Large intestine (tissue), 3 donors: ENCODE data around the gene ARHGAP32. TPM values are rescaled to one million over a fixed set of nuclear protein-coding genes. Genes with fewer than 3 reads are reported as not detected.

Experiments used
- DNase-seq, 2 donors: peaks; one replicate each; pipeline versions ENCODE4 v3.0.0 to v3.0.0-alpha.2; 2013
- H3K27ac ChIP-seq: one replicate; pipeline ENCODE4 v1.5.1; 2013; ENCODE audit warnings: low read length
- H3K27me3 ChIP-seq: 2 replicates; pipeline ENCODE4 v1.6.1; 2013; ENCODE audit warnings: low read length; ENCODE audit not compliant: control insufficient read depth, insufficient read depth
- H3K36me3 ChIP-seq: 2 replicates; pipeline ENCODE4 v1.6.1; 2013; ENCODE audit warnings: low read length; ENCODE audit not compliant: control insufficient read depth, insufficient read depth
- H3K4me1 ChIP-seq: one replicate; pipeline ENCODE4 v1.6.1; 2013; ENCODE audit warnings: low read length; ENCODE audit not compliant: control insufficient read depth, insufficient read depth
- H3K4me3 ChIP-seq: one replicate; pipeline ENCODE4 v1.5.1; 2013; ENCODE audit warnings: low read length
- H3K9me3 ChIP-seq: one replicate; pipeline ENCODE4 v1.6.1; 2013; ENCODE audit warnings: mild to moderate bottlenecking, low read depth, low read length, moderate library complexity; ENCODE audit not compliant: control insufficient read depth
- WGBS: methylation state at CpG from one replicate; pipeline ENCODE4 v1.1.5; 2013; ENCODE audit warnings: low lambda C conversion rate; ENCODE audit not compliant: insufficient coverage; 5-methylcytosine and 5-hydroxymethylcytosine counted together
- polyA plus RNA-seq: library from polyadenylated mRNA; unstranded; fragments of 120-200 nt; gene quantifications from one replicate; pipeline ENCODE4 v1.2.1, GENCODE V29; 2013

The ARHGAP32 gene
- polyA plus RNA-seq, 1 donor: 15.6 TPM

- no CpG with 5 or more reads among the region's 5 CpGs for WGBS
- Histone ChIP-seq H3K4me1 (no peaks in the 10 kb centered on the region), H3K36me3 (no peaks in the 10 kb centered on the region), H3K27ac (no peak overlapping the region), H3K9me3 (no peaks in the 10 kb centered on the region), H3K27me3 (peaks cover 3% of the 10 kb centered on the region), H3K4me3 (no peak overlapping the region)
- no peak for DNase-seq
Observed at GRCh38 chr11:128919216-128919615, 272.9 kb downstream of the ARHGAP32 start.

GRCh38 chr11:128917144-128917724, 274.9 kb downstream of the ARHGAP32 start:
- DNase-seq: no peak
- no CpG with 5 or more reads among the region's 5 CpGs for WGBS
- H3K4me1 ChIP-seq: no peaks in the 10 kb centered on the region
- no peak overlapping the region for H3K27ac ChIP-seq
- H3K36me3 ChIP-seq: no peaks in the 10 kb centered on the region
- no peaks in the 10 kb centered on the region for H3K9me3 ChIP-seq
- H3K27me3 ChIP-seq: peaks cover 8% of the 10 kb centered on the region
- no peak overlapping the region for H3K4me3 ChIP-seq

GRCh38 chr11:128916681-128917080, 275.4 kb downstream of the ARHGAP32 start:
- H3K27ac ChIP-seq: no peak overlapping the region
- no peak overlapping the region for H3K4me3 ChIP-seq

DNA sequence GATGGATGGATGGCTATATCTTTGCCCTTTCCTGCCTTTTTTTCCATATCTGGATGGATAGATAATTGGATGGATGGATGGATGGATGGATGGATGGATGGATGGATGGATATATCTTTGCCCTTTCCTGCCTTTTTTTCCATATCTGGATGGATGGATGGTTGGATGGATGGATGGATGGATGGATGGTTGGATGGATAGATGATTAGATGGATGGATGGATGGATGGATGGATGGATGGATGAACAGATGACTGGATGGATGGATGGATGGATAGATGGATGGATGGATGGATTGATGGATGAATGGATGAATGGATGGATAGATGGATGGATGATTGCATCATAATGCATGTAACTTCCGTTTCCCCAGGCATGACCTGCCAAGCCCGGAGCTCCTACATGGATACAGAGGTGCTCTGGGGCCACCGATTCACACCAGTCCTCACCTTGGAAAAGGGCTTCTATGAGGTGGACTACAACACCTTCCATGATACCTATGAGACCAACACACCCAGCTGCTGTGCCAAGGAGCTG, 276.0 kb downstream of the ARHGAP32 start:
- Histone ChIP-seq H3K36me3 (no peaks in the 10 kb centered on the region), H3K9me3 (no peaks in the 10 kb centered on the region), H3K27me3 (peaks cover 10% of the 10 kb centered on the region), H3K4me3 (no peak overlapping the region), H3K27ac (no peak overlapping the region), H3K4me1 (no peaks in the 10 kb centered on the region)
- WGBS: no CpG with 5 or more reads among the region's 3 CpGs
- no peak for DNase-seq

More at GRCh38 chr11:128916681-128917080, 275.4 kb downstream of the ARHGAP32 start:
- WGBS: no CpG with 5 or more reads among the region's 2 CpGs
- DNase-seq: no peak
- Histone ChIP-seq H3K9me3 (no peaks in the 10 kb centered on the region), H3K27me3 (peaks cover 8% of the 10 kb centered on the region), H3K36me3 (no peaks in the 10 kb centered on the region), H3K4me1 (no peaks in the 10 kb centered on the region)

GRCh38 chr11:128915149-128915521, 277.0 kb downstream of the ARHGAP32 start:
- peaks cover 10% of the 10 kb centered on the region for H3K27me3 ChIP-seq
- DNase-seq: no peak
- 100% methylated on average over 1 of the region's 6 CpGs for WGBS

More at GRCh38 chr11:128915149-128915521, 277.0 kb downstream of the ARHGAP32 start:
- H3K4me1 ChIP-seq: no peaks in the 10 kb centered on the region
- H3K9me3 ChIP-seq: no peaks in the 10 kb centered on the region
- no peak overlapping the region for H3K4me3 ChIP-seq
- no peak overlapping the region for H3K27ac ChIP-seq
- no peaks in the 10 kb centered on the region for H3K36me3 ChIP-seq

Other genes with a start within 250 kb of the ARHGAP32 start
- gene TP53AIP1, start 249.5 kb downstream of the ARHGAP32 start, polyA plus RNA-seq: 0.31 TPM
- gene BARX2, start 183.5 kb upstream of the ARHGAP32 start, polyA plus RNA-seq: 3.5 TPM